ENCODE data around the gene FAM174C.
"Not testable (repeated sequence)": the region's sequence is repeated elsewhere in the genome, so short reads cannot be mapped to it uniquely, and the experiment has no call there.

- not testable (repeated sequence) for TF ChIP-seq POLR2A (IDR thresholded peaks at IDR 0.05)
- TF ChIP-seq, protein P1, sequence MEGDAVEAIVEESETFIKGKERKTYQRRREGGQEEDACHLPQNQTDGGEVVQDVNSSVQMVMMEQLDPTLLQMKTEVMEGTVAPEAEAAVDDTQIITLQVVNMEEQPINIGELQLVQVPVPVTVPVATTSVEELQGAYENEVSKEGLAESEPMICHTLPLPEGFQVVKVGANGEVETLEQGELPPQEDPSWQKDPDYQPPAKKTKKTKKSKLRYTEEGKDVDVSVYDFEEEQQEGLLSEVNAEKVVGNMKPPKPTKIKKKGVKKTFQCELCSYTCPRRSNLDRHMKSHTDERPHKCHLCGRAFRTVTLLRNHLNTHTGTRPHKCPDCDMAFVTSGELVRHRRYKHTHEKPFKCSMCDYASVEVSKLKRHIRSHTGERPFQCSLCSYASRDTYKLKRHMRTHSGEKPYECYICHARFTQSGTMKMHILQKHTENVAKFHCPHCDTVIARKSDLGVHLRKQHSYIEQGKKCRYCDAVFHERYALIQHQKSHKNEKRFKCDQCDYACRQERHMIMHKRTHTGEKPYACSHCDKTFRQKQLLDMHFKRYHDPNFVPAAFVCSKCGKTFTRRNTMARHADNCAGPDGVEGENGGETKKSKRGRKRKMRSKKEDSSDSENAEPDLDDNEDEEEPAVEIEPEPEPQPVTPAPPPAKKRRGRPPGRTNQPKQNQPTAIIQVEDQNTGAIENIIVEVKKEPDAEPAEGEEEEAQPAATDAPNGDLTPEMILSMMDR (IDR thresholded peaks at IDR 0.05): not testable (repeated sequence)
Measured at GRCh38 chr19:1305354-1305753, 30.0 kb downstream of the FAM174C start.

Data from thyroid gland (tissue), 4 donors.